Lower leg skin (tissue), 3 donors: ENCODE data around the gene RYK.

Experiments used
- CTCF ChIP-seq, 3 donors: fragments of 450-650 bp; IDR thresholded peaks; one replicate each; pipeline ENCODE4 v1.5.1; 2016; ENCODE audit warnings: antibody characterized with exemption in 3 of 3, mild to moderate bottlenecking in 3 of 3, moderate library complexity in 2 of 3
- POLR2A ChIP-seq, 2 donors: fragments of 450-650 bp; IDR thresholded peaks; one replicate each; pipeline ENCODE4 v1.6.1; 2016 to 2017; ENCODE audit warnings: antibody characterized with exemption in 2 of 2, mild to moderate bottlenecking in 1 of 2, moderate library complexity in 1 of 2

DNA sequence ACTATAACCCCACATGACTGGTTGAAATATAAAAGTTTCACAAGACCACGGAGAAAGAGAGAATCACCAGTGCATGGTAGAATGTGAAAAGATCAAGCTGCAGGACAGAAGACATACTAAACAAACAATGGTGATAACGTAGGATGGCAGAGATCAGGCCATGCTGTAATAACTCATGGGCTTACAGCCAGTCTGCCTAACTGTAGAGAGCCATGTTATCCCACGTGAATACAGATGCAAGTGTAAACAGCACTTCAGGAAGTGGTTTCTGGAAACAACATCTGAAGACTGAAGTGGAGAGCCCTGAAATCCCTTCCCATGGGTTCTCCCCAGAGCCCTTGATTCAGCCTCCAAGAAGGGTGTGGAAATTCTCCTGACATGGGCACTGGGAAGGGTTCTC, 117.7 kb downstream of the RYK start:
- TF ChIP-seq CTCF (IDR thresholded peaks at IDR 0.05) = no peak
- TF ChIP-seq POLR2A (IDR thresholded peaks at IDR 0.05) = no peak
